OCI-LY7 (cell line): Measurements from ENCODE around the gene ARPC2.

Source experiments
- CTCF ChIP-seq: fragments of 200-600 bp; sonication (generic); conservative IDR thresholded peaks from 2 replicates; pipeline ENCODE4 v1.5.1; 2014; ENCODE audit warnings: mild to moderate bottlenecking, antibody characterized with exemption, low read length, moderate library complexity, mixed read lengths
- EZH2phosphoT487 ChIP-seq: fragments of 200-600 bp; sonication (generic); IDR thresholded peaks from 2 replicates; pipeline ENCODE4 v1.6.1; 2018; ENCODE audit warnings: low read depth, borderline replicate concordance, mild to moderate bottlenecking, mixed run types, antibody characterized with exemption, low read length, moderate library complexity, mixed read lengths

GRCh38 chr2:218249691-218250090 lies 32.7 kb downstream of the ARPC2 start:
- TF ChIP-seq CTCF (no peak), EZH2phosphoT487 (no peak)
